D721Med (cell line): ENCODE results near the gene SS18L1.

ENCODE experiments used
- DNase-seq: peaks from one replicate; pipeline ENCODE4 v3.0.0; 2011; ENCODE audit warnings: low spot score; ENCODE audit not compliant: insufficient read length
- FAIRE-seq: peaks from 2 replicates; lab custom pipeline; 2011; peaks lifted over from hg19 to GRCh38; lab: Jason Lieb, UNC
- TF ChIP-seq, protein P1 (sequence below): IDR thresholded peaks from 2 replicates; pipeline ENCODE4 v1.5.1; 2012; ENCODE audit warnings: mild to moderate bottlenecking, control low read depth; ENCODE audit not compliant: insufficient read depth; ENCODE audit errors: missing control alignments

The SS18L1 gene

DNA sequence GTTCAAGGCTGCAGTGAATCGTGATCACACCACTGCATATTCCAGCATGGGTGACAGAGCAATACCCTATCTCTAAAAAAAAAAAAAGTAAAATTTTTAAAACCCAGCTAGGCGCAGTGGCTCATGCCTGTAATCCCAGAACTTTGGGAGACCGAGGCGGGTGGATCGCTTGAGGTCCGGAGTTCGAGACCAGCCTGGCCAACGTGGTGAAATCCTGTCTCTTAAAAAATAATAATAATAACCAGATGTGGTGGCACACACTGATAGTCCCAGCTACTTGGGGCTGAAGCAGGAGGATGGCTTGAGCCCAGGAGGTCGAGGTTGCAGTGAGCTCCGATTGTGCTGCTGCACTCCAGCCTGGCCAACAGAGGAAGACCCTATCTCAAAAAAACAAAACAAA lies 52.7 kb downstream of the SS18L1 start:
- DNase-seq: no peak
- FAIRE-seq: no peak
- TF ChIP-seq, protein P1, sequence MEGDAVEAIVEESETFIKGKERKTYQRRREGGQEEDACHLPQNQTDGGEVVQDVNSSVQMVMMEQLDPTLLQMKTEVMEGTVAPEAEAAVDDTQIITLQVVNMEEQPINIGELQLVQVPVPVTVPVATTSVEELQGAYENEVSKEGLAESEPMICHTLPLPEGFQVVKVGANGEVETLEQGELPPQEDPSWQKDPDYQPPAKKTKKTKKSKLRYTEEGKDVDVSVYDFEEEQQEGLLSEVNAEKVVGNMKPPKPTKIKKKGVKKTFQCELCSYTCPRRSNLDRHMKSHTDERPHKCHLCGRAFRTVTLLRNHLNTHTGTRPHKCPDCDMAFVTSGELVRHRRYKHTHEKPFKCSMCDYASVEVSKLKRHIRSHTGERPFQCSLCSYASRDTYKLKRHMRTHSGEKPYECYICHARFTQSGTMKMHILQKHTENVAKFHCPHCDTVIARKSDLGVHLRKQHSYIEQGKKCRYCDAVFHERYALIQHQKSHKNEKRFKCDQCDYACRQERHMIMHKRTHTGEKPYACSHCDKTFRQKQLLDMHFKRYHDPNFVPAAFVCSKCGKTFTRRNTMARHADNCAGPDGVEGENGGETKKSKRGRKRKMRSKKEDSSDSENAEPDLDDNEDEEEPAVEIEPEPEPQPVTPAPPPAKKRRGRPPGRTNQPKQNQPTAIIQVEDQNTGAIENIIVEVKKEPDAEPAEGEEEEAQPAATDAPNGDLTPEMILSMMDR: no peak

- TF ChIP-seq, protein P1: no peak
- FAIRE-seq: no peak
- no peak for DNase-seq
These were observed 53.7 kb downstream of the SS18L1 start for GRCh38 chr20:62197311-62197710.

- no peak for DNase-seq
- TF ChIP-seq, protein P1: no peak
- no peak for FAIRE-seq
These were observed 54.2 kb downstream of the SS18L1 start for GRCh38 chr20:62197801-62198200.

- FAIRE-seq (no peak), DNase-seq (no peak)
- TF ChIP-seq, protein P1: no peak
These were observed 54.9 kb downstream of the SS18L1 start for GRCh38 chr20:62198496-62198895.

GRCh38 chr20:62198931-62199330 lies 55.4 kb downstream of the SS18L1 start:
- TF ChIP-seq, protein P1: no peak
- no peak for DNase-seq
- FAIRE-seq: no peak

DNA sequence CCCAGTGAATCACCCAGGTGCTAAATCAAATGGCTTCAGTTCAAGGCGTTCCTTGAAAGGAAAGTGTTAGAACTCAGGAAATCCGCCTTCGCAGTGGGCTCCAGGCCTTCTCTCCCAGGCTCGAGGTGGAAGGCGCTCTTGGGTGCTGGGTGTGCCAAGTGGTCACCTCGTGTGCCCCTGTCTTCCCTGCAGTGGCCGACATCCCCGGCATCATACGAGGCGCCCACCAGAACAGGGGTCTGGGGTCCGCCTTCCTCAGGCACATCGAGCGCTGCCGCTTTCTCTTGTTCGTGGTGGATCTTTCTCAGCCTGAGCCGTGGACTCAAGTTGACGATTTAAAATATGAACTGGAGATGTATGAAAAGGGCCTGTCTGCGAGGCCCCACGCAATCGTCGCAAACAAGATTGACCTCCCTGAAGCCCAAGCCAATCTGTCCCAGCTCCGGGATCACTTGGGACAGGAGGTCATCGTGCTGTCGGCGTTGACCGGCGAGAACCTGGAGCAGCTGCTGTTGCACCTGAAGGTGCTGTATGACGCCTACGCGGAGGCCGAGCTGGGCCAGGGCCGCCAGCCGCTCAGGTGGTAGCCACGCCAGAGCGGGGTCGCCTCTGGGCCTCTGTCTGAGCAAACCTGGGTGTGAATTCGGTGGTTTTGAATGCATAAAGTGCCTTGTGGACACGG lies 57.1 kb downstream of the SS18L1 start:
- FAIRE-seq: no peak
- DNase-seq: no peak
- TF ChIP-seq, protein P1: no peak
